GM23248 (cell line): ENCODE data around the gene USP6.
"Not testable (repeated sequence)": the region's sequence is repeated elsewhere in the genome, so short reads cannot be mapped to it uniquely, and the experiment has no call there.

Experiments
- EZH2 ChIP-seq: fragments of 200-600 bp; sonication (generic); IDR thresholded peaks from 2 replicates; pipeline ENCODE4 v1.6.1; 2018; ENCODE audit warnings: antibody characterized with exemption, mild to moderate bottlenecking; ENCODE audit not compliant: insufficient read depth, poor library complexity, severe bottlenecking
- EZH2phosphoT487 ChIP-seq: fragments of 200-600 bp; sonication (generic); IDR thresholded peaks from 2 replicates; pipeline ENCODE4 v1.6.1; 2018; ENCODE audit warnings: antibody characterized with exemption, moderate library complexity, mild to moderate bottlenecking, low read depth; ENCODE audit not compliant: insufficient read depth

DNA sequence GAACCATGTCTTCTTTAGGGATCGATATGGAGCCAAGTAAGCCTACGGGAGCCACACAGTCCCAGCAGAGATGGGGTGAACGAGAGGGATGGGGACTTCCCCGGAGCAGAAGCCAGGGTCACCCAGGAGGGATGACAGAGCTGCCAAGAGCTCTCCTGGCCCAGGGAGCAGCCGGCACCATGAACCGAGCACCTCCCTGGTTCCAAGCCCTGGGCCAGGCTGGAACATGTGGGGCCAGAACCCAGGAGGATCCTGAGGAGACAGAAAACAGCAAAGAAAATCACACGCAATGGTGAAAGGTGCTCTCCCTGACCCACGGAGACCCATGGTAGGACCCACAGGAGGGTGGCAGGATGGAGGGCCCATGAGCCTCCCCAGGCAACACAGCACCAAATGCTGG lies 18.1 kb downstream of the USP6 start:
- not testable (repeated sequence) for TF ChIP-seq EZH2, EZH2phosphoT487
